ENCODE measurements around the gene TOMM5. TPM values are rescaled to one million over a fixed set of nuclear protein-coding genes. Genes with fewer than 3 reads are reported as not detected.

The TOMM5 gene
- polyA plus RNA-seq, 1 donor from 2014 or later = 262 TPM

- H3K36me3 ChIP-seq (ENCODE audit: insufficient read depth, low read length) = no peaks in the 10 kb centered on the region
- TF ChIP-seq POLR2AphosphoS5 (IDR thresholded peaks at IDR 0.05) (no peak), EZH2 (IDR thresholded peaks at IDR 0.05; ENCODE audit: borderline replicate concordance, insufficient read depth, low read length, poor library complexity, severe bottlenecking) (no peak), SMC3 (conservative IDR thresholded peaks at IDR 0.05; ENCODE audit: poor library complexity) (no peak), TAF1 (IDR thresholded peaks at IDR 0.05; ENCODE audit: low read depth) (no peak), MXI1 (conservative IDR thresholded peaks at IDR 0.05; ENCODE audit: poor library complexity, severe bottlenecking) (no peak), RAD21 (conservative IDR thresholded peaks at IDR 0.05) (no peak), EP300 (conservative IDR thresholded peaks at IDR 0.05; ENCODE audit: poor library complexity, severe bottlenecking) (no peak)
- TF ChIP-seq, protein P1, sequence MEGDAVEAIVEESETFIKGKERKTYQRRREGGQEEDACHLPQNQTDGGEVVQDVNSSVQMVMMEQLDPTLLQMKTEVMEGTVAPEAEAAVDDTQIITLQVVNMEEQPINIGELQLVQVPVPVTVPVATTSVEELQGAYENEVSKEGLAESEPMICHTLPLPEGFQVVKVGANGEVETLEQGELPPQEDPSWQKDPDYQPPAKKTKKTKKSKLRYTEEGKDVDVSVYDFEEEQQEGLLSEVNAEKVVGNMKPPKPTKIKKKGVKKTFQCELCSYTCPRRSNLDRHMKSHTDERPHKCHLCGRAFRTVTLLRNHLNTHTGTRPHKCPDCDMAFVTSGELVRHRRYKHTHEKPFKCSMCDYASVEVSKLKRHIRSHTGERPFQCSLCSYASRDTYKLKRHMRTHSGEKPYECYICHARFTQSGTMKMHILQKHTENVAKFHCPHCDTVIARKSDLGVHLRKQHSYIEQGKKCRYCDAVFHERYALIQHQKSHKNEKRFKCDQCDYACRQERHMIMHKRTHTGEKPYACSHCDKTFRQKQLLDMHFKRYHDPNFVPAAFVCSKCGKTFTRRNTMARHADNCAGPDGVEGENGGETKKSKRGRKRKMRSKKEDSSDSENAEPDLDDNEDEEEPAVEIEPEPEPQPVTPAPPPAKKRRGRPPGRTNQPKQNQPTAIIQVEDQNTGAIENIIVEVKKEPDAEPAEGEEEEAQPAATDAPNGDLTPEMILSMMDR (IDR thresholded peaks at IDR 0.05; ENCODE audit: poor library complexity, severe bottlenecking) = no peak
- TF ChIP-seq, protein P2, sequence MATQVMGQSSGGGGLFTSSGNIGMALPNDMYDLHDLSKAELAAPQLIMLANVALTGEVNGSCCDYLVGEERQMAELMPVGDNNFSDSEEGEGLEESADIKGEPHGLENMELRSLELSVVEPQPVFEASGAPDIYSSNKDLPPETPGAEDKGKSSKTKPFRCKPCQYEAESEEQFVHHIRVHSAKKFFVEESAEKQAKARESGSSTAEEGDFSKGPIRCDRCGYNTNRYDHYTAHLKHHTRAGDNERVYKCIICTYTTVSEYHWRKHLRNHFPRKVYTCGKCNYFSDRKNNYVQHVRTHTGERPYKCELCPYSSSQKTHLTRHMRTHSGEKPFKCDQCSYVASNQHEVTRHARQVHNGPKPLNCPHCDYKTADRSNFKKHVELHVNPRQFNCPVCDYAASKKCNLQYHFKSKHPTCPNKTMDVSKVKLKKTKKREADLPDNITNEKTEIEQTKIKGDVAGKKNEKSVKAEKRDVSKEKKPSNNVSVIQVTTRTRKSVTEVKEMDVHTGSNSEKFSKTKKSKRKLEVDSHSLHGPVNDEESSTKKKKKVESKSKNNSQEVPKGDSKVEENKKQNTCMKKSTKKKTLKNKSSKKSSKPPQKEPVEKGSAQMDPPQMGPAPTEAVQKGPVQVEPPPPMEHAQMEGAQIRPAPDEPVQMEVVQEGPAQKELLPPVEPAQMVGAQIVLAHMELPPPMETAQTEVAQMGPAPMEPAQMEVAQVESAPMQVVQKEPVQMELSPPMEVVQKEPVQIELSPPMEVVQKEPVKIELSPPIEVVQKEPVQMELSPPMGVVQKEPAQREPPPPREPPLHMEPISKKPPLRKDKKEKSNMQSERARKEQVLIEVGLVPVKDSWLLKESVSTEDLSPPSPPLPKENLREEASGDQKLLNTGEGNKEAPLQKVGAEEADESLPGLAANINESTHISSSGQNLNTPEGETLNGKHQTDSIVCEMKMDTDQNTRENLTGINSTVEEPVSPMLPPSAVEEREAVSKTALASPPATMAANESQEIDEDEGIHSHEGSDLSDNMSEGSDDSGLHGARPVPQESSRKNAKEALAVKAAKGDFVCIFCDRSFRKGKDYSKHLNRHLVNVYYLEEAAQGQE (IDR thresholded peaks at IDR 0.05; ENCODE audit: borderline replicate concordance) = no peak
- H3K27me3 ChIP-seq (ENCODE audit: insufficient read depth, low read depth, low read length) = no peaks in the 10 kb centered on the region
Measured at GRCh38 chr9:37608250-37608649, 15.9 kb upstream of the TOMM5 start.

DNA sequence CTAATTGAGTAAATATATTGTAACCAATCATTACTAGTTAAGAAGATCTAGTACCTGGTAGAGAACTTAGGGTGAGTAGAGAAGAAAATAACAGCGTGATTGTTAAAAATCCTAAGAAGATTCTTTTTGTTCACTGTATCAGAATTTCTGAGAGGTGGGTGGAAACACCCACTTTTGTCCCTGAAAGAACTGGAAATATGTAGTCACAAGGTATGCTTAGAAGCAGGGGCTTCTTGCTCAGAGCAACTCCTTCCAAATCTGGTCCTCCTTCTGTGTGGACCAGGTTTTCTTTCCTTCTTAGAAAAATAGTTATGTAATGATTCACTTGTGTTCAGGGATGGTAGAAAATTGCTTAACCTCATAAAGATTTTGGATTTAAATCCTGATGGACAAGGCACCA lies 11.9 kb upstream of the TOMM5 start:
- no peak overlapping the region for H3K4me3 ChIP-seq (ENCODE audit: low read length)
- H3K9me2 ChIP-seq (ENCODE audit: insufficient read depth, low read length) = no peaks in the 10 kb centered on the region
- TF ChIP-seq POLR2AphosphoS5 (IDR thresholded peaks at IDR 0.05) (no peak), RAD21 (conservative IDR thresholded peaks at IDR 0.05) (no peak), MXI1 (conservative IDR thresholded peaks at IDR 0.05; ENCODE audit: poor library complexity, severe bottlenecking) (no peak), EZH2 (IDR thresholded peaks at IDR 0.05; ENCODE audit: borderline replicate concordance, insufficient read depth, low read length, poor library complexity, severe bottlenecking) (no peak), SMC3 (conservative IDR thresholded peaks at IDR 0.05; ENCODE audit: poor library complexity) (no peak), TAF1 (IDR thresholded peaks at IDR 0.05; ENCODE audit: low read depth) (no peak), EP300 (conservative IDR thresholded peaks at IDR 0.05; ENCODE audit: poor library complexity, severe bottlenecking) (no peak)
- TF ChIP-seq, protein P2 (IDR thresholded peaks at IDR 0.05; ENCODE audit: borderline replicate concordance) = no peak
- TF ChIP-seq, protein P1 (IDR thresholded peaks at IDR 0.05; ENCODE audit: poor library complexity, severe bottlenecking) = no peak

More at GRCh38 chr9:37608250-37608649, 15.9 kb upstream of the TOMM5 start:
- Histone ChIP-seq H3K9me3 (ENCODE audit: low read length) (no peaks in the 10 kb centered on the region), H4K20me1 (ENCODE audit: insufficient read depth) (no peaks in the 10 kb centered on the region), H3K79me2 (replicated peaks; ENCODE audit: insufficient read depth, low read length) (no peaks in the 10 kb centered on the region), H3K4me3 (ENCODE audit: low read length) (no peak overlapping the region), H3K4me2 (ENCODE audit: low read length) (no peak overlapping the region), H3F3A (ENCODE audit: insufficient read depth, low read length, poor library complexity, severe bottlenecking) (no peaks in the 10 kb centered on the region), H2AFZ (ENCODE audit: low read depth, low read length) (no peak overlapping the region), H3K9me2 (ENCODE audit: insufficient read depth, low read length) (no peaks in the 10 kb centered on the region), H3K9ac (ENCODE audit: low read length) (no peak overlapping the region), H3K27ac (ENCODE audit: low read length) (no peak overlapping the region)

More for the DNA sequence above, 11.9 kb upstream of the TOMM5 start:
- no peaks in the 10 kb centered on the region for H3K9me3 ChIP-seq (ENCODE audit: low read length)
- H3K4me2 ChIP-seq (ENCODE audit: low read length) = no peak overlapping the region
- no peak overlapping the region for H3K27ac ChIP-seq (ENCODE audit: low read length)
- no peak overlapping the region for H3K9ac ChIP-seq (ENCODE audit: low read length)
- H2AFZ ChIP-seq (ENCODE audit: low read depth, low read length) = no peak overlapping the region
- no peaks in the 10 kb centered on the region for H3K79me2 ChIP-seq (replicated peaks; ENCODE audit: insufficient read depth, low read length)
- H3F3A ChIP-seq (ENCODE audit: insufficient read depth, low read length, poor library complexity, severe bottlenecking) = no peaks in the 10 kb centered on the region
- H3K36me3 ChIP-seq (ENCODE audit: insufficient read depth, low read length) = no peaks in the 10 kb centered on the region
- no peaks in the 10 kb centered on the region for H4K20me1 ChIP-seq (ENCODE audit: insufficient read depth)
- H3K27me3 ChIP-seq (ENCODE audit: insufficient read depth, low read depth, low read length) = no peaks in the 10 kb centered on the region

Measured in neural cell (in vitro differentiated cells).